Vagina (tissue), 2 donors: ENCODE data around the gene CAMK2A. TPM values are rescaled to one million over a fixed set of nuclear protein-coding genes. Genes with fewer than 3 reads are reported as not detected.

Source experiments
- DNase-seq, 2 donors: peaks; one replicate each; pipeline ENCODE4 v3.0.0-alpha.2; 2017; ENCODE audit errors: extremely low spot score in 2 of 2
- H3K27ac ChIP-seq: fragments of 200-600 bp; sonication (generic); one replicate; pipeline ENCODE4 v1.5.1; 2019
- H3K27me3 ChIP-seq: fragments of 200-600 bp; sonication (generic); one replicate; pipeline ENCODE4 v1.5.1; 2019
- H3K36me3 ChIP-seq, 2 donors: fragments of 200-600 bp; sonication (generic); one replicate each; pipeline ENCODE4 v1.5.1; 2017 to 2019
- H3K4me1 ChIP-seq: fragments of 200-600 bp; sonication (generic); one replicate; pipeline ENCODE4 v1.5.1; 2019
- H3K4me3 ChIP-seq, 2 donors: fragments of 200-600 bp; sonication (generic); 1 replicate in 1 of 2; 2 replicates in 1 of 2; pipeline ENCODE4 v1.5.1; 2016 to 2019
- H3K9me3 ChIP-seq: fragments of 200-600 bp; sonication (generic); one replicate; pipeline ENCODE4 v1.5.1; 2019
- CTCF ChIP-seq, 3 experiments: fragments of 450-650 bp in 2 of 3; fragments of 200-600 bp in 1 of 3; sonication (generic) in 1 of 3; IDR thresholded peaks; one replicate each; pipeline ENCODE4 v1.5.1; 2017 to 2019; ENCODE audit warnings: antibody characterized with exemption in 3 of 3, mild to moderate bottlenecking in 2 of 3, moderate library complexity in 2 of 3
- POLR2A ChIP-seq, 2 donors: fragments of 450-650 bp; IDR thresholded peaks; one replicate each; pipeline ENCODE4 v1.6.1; 2017; ENCODE audit warnings: antibody characterized with exemption in 2 of 2, mild to moderate bottlenecking in 2 of 2, moderate library complexity in 2 of 2
- POLR2AphosphoS5 ChIP-seq, 2 donors: sonication (generic); formaldehyde crosslinking; IDR thresholded peaks; one replicate each; pipeline ENCODE4 v1.9.0; 2017; ENCODE audit warnings: antibody characterized with exemption in 2 of 2, mild to moderate bottlenecking in 2 of 2, low read depth in 1 of 2; ENCODE audit not compliant: insufficient read depth in 1 of 2
- intact Hi-C: fragments of 100-400 bp; cut with DNase I; formaldehyde crosslinking; loops from one replicate; pipeline ENCODE4 v1.15.1; 2023
- total RNA-seq: library from RNA; depleted of rRNA; stranded (reverse); fragments of >200 nt; gene quantifications from one replicate; pipeline ENCODE4 v1.2.3, GENCODE V29; 2016

The CAMK2A gene
- total RNA-seq, 1 donor from 2014 or later = 0.49 TPM

DNA sequence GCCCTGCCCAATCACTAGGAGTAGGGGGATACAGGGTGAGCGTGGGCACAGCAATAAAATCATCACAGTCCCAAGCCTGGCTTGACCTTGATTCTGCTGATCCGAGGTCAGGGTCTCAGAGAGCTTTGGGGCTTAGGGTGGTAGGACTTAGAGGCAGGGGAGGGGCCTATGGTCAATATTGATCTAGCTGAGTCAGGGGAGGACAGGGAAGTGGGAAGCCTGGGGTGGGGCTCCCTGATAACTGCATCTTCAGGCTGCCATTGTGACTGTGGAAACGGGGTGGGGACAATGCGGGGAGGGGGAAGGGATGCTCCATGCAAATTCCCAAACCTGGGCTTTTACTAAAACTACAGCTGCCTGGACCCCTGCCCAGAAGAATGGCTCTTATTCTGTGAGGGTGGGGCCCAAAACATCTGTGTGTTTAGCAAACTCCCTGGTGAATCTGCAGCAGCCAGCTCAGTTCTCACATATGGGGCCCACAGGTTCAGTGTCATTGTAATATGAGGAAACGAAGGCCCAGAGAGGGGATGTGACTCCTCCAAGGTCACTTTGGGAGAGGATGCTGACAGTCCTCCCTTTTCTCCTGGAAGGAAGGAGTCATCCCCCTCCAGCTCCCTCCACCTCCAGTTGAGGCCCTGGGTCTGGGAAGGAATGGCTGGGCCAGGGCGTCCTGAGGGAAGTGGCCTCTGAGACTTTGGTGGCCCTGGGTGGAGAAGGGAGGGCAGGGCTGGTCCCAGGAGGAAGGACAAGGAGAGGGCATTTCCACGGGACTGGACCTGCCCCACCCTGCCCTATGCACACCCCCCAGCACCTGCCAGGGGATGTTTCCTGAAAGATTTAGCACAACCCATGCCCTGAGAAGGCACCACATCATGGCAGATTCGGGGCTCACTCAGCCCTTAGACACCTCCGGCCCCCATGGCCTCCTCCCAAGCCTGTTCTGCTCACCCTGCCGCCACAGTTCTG is 73.3 kb downstream of the CAMK2A start:
- Histone ChIP-seq H3K27ac (peak overlapping the region; percentile 82), H3K4me3 (no peak overlapping the region), H3K36me3 (no peaks in the 10 kb centered on the region), H3K4me1 (peaks cover 44% of the 10 kb centered on the region), H3K27me3 (no peaks in the 10 kb centered on the region), H3K9me3 (no peaks in the 10 kb centered on the region)
- intact Hi-C loops = loop anchor here (5.0 kb wide), 2 partner anchors 54 to 84 kb away; no protein-coding TSS in a partner anchor
- no peak for DNase-seq
- no peak for TF ChIP-seq POLR2AphosphoS5 (IDR thresholded peaks at IDR 0.05; ENCODE audit: insufficient read depth in 1 of 2, low read depth in 1 of 2)

DNA sequence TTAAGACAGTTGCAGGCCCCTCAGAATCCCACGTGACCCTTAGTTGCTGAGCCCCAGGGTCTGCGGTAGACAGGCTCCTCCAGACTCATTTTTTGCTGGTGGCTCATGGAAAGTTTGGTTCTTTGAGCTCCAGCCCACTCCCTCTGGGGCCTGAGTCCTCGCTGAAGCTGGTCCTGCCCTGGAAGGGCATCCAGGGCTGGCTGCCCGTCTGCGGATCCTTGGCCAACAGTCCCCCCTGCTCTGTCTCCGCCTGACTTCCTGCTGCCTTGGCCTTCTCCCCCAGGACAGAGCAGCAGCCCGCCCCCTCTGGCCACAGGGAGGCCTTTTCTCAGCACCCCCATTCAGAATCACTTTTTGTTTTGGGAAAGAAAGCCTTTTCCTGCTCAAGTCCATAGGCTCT is 75.3 kb downstream of the CAMK2A start:
- H3K27ac ChIP-seq = peak overlapping the region; percentile 82
- no peak for DNase-seq
- H3K27me3 ChIP-seq = no peaks in the 10 kb centered on the region
- TF ChIP-seq POLR2A (IDR thresholded peaks at IDR 0.05) = no peak
- peak in 1 of 2 donors; percentile 23 for TF ChIP-seq POLR2AphosphoS5 (IDR thresholded peaks at IDR 0.05; ENCODE audit: insufficient read depth in 1 of 2, low read depth in 1 of 2)
- no peak overlapping the region for H3K4me3 ChIP-seq
- intact Hi-C loops = no loop called here
- no peaks in the 10 kb centered on the region for H3K36me3 ChIP-seq
- H3K4me1 ChIP-seq = peaks cover 47% of the 10 kb centered on the region
- no peaks in the 10 kb centered on the region for H3K9me3 ChIP-seq

DNA sequence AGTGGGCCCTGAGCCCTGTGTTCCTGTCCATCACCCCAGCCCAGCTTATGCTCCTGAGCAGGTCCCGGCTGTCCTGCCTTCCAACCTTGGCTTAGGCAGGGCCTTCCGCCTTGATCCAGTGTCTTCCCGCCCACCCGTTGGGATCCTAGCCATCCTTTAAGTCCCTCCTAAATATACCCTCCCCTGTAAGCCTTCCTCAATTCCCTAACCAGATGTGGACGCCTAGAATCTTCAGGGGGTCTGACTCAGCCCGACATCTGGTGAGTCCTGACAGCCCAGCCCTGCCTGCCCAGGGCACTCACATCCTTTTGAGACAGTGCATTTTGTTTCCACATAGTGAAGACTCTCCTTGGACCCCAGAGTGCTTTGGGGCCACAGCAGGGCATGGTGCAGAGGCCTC is 76.0 kb downstream of the CAMK2A start:
- H3K36me3 ChIP-seq = no peaks in the 10 kb centered on the region
- peaks cover 54% of the 10 kb centered on the region for H3K4me1 ChIP-seq
- H3K9me3 ChIP-seq = no peaks in the 10 kb centered on the region
- H3K4me3 ChIP-seq = no peak overlapping the region
- no peaks in the 10 kb centered on the region for H3K27me3 ChIP-seq
- peak overlapping the region; percentile 82 for H3K27ac ChIP-seq
- no peak for TF ChIP-seq CTCF (IDR thresholded peaks at IDR 0.05)
- TF ChIP-seq POLR2A (IDR thresholded peaks at IDR 0.05) = no peak
- no peak for TF ChIP-seq POLR2AphosphoS5 (IDR thresholded peaks at IDR 0.05; ENCODE audit: insufficient read depth in 1 of 2, low read depth in 1 of 2)
- DNase-seq = no peak
- intact Hi-C loops = no loop called here

GRCh38 chr5:150211156-150212030 is 78.2 kb downstream of the CAMK2A start:
- TF ChIP-seq CTCF (IDR thresholded peaks at IDR 0.05) (no peak), POLR2A (IDR thresholded peaks at IDR 0.05) (no peak), POLR2AphosphoS5 (IDR thresholded peaks at IDR 0.05; ENCODE audit: insufficient read depth in 1 of 2, low read depth in 1 of 2) (no peak)
- Histone ChIP-seq H3K27me3 (no peaks in the 10 kb centered on the region), H3K27ac (peak overlapping the region; percentile 82), H3K4me3 (no peak overlapping the region), H3K36me3 (no peaks in the 10 kb centered on the region), H3K9me3 (no peaks in the 10 kb centered on the region), H3K4me1 (peaks cover 39% of the 10 kb centered on the region)
- DNase-seq = no peak
- intact Hi-C loops = no loop called here

- Histone ChIP-seq H3K27me3 (no peaks in the 10 kb centered on the region), H3K4me1 (peaks cover 32% of the 10 kb centered on the region), H3K27ac (peak overlapping the region; percentile 82), H3K4me3 (no peak overlapping the region), H3K36me3 (no peaks in the 10 kb centered on the region), H3K9me3 (no peaks in the 10 kb centered on the region)
- DNase-seq = no peak
- TF ChIP-seq POLR2A (IDR thresholded peaks at IDR 0.05) (no peak), POLR2AphosphoS5 (IDR thresholded peaks at IDR 0.05; ENCODE audit: insufficient read depth in 1 of 2, low read depth in 1 of 2) (no peak), CTCF (IDR thresholded peaks at IDR 0.05) (no peak)
- intact Hi-C loops = no loop called here
Observed at GRCh38 chr5:150210644-150211043, 78.9 kb downstream of the CAMK2A start.
